NK-92 (cell line): ENCODE results near the gene BTBD10.

Experiments
- DNase-seq: peaks from one replicate; lab custom pipeline; 2025; ENCODE audit not compliant: unreplicated experiment; lab: John Stamatoyannopoulos, UW

BTBD10 gene

DNA sequence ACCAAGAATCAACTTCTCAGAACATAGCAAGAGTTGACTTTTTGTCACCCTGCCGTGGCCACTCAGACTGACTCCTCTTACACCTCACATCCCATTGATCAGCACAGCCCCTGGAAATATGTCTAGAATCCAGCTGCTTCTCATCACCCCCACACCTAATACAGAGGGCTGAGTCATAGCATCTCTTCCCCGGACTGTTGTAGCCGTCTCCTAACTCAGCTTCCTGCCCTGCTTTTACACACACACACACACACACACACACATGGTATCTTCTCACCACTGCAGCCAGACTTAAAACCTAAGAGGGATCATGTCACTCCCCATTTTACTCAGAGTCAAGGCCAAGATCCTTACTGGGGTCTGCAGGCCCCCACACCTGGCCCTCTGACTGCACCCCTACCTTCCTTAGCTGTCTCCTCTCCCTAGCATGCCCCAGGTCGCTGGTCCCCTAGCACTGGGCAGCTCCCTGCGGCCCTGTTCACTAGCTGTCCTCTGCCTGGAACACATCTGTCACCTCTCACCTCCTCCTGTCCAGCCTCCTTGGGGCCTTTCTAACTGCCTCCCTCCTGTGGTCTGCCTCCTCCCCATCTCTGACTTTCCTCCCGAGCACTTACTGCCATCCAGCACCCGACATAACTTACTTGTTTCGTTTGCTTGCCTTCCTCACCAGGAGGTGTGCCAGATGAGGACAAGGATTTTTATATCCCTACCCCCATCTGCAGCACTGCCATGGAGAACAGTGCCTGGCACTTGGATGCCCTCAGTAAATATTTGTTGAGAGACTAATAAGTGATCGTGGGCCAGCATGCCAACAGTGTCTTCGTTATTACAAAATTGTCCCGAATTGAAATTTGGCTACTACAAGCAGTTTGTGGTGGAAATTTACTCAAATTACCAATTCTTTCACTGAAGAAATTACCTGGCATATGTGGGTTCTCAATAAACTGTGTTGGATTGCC lies 123.5 kb downstream of the BTBD10 start:
- DNase-seq: no peak

- no peak for DNase-seq
Measured at GRCh38 chr11:13338427-13339069, 124.5 kb downstream of the BTBD10 start.

DNA sequence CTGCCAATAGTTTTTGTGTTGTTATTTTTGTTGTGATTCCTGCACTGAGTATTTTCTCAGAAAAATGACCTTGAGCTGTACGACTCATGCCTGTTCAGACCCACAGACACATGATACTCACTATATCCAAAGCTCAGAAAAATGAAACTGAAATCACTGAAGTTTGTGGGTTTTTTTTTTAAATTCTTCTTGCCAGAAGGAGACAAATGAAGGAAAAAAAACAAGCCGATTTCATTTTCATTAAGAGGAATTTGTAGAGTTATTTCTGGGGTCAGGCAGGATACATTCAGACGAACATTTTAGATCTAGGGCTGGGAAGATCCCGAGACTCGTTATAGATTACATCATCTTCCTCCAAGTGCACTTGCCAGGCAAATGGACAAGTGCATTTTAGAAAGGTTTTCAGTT lies 125.0 kb downstream of the BTBD10 start:
- DNase-seq: no peak
